ENCODE results near the gene KCNH1.

GRCh38 chr1:211066781-211067384 is 67.1 kb downstream of the KCNH1 start:
- no peak for TF ChIP-seq MXI1 (conservative IDR thresholded peaks at IDR 0.05; ENCODE audit: poor library complexity, severe bottlenecking)
- TF ChIP-seq REST (IDR thresholded peaks at IDR 0.05; ENCODE audit: borderline replicate concordance) = no peak
- TF ChIP-seq SMC3 (conservative IDR thresholded peaks at IDR 0.05; ENCODE audit: poor library complexity) = no peak
- no peak for TF ChIP-seq POLR2AphosphoS5 (IDR thresholded peaks at IDR 0.05)

Data from neural cell (in vitro differentiated cells).